GM23248 (cell line): ENCODE measurements around the gene SOWAHB.

Source experiments
- EZH2 ChIP-seq: fragments of 200-600 bp; sonication (generic); IDR thresholded peaks from 2 replicates; pipeline ENCODE4 v1.6.1; 2018; ENCODE audit warnings: antibody characterized with exemption, mild to moderate bottlenecking; ENCODE audit not compliant: insufficient read depth, poor library complexity, severe bottlenecking
- EZH2phosphoT487 ChIP-seq: fragments of 200-600 bp; sonication (generic); IDR thresholded peaks from 2 replicates; pipeline ENCODE4 v1.6.1; 2018; ENCODE audit warnings: antibody characterized with exemption, moderate library complexity, mild to moderate bottlenecking, low read depth; ENCODE audit not compliant: insufficient read depth

- TF ChIP-seq EZH2: no peak
- TF ChIP-seq EZH2phosphoT487: no peak
Measured at GRCh38 chr4:76895619-76896018, 2.3 kb downstream of the SOWAHB start.
